ENCODE results near the gene CEP152. TPM values are rescaled to one million over a fixed set of nuclear protein-coding genes. Genes with fewer than 3 reads are reported as not detected.

Gene CEP152
- total and polyA plus RNA-seq, 2 experiments from 2014 or later, result 14.6 to 30.5 TPM

GRCh38 chr15:48834756-48835155, 23.9 kb upstream of the CEP152 start (continued):
- TF ChIP-seq, protein P1, sequence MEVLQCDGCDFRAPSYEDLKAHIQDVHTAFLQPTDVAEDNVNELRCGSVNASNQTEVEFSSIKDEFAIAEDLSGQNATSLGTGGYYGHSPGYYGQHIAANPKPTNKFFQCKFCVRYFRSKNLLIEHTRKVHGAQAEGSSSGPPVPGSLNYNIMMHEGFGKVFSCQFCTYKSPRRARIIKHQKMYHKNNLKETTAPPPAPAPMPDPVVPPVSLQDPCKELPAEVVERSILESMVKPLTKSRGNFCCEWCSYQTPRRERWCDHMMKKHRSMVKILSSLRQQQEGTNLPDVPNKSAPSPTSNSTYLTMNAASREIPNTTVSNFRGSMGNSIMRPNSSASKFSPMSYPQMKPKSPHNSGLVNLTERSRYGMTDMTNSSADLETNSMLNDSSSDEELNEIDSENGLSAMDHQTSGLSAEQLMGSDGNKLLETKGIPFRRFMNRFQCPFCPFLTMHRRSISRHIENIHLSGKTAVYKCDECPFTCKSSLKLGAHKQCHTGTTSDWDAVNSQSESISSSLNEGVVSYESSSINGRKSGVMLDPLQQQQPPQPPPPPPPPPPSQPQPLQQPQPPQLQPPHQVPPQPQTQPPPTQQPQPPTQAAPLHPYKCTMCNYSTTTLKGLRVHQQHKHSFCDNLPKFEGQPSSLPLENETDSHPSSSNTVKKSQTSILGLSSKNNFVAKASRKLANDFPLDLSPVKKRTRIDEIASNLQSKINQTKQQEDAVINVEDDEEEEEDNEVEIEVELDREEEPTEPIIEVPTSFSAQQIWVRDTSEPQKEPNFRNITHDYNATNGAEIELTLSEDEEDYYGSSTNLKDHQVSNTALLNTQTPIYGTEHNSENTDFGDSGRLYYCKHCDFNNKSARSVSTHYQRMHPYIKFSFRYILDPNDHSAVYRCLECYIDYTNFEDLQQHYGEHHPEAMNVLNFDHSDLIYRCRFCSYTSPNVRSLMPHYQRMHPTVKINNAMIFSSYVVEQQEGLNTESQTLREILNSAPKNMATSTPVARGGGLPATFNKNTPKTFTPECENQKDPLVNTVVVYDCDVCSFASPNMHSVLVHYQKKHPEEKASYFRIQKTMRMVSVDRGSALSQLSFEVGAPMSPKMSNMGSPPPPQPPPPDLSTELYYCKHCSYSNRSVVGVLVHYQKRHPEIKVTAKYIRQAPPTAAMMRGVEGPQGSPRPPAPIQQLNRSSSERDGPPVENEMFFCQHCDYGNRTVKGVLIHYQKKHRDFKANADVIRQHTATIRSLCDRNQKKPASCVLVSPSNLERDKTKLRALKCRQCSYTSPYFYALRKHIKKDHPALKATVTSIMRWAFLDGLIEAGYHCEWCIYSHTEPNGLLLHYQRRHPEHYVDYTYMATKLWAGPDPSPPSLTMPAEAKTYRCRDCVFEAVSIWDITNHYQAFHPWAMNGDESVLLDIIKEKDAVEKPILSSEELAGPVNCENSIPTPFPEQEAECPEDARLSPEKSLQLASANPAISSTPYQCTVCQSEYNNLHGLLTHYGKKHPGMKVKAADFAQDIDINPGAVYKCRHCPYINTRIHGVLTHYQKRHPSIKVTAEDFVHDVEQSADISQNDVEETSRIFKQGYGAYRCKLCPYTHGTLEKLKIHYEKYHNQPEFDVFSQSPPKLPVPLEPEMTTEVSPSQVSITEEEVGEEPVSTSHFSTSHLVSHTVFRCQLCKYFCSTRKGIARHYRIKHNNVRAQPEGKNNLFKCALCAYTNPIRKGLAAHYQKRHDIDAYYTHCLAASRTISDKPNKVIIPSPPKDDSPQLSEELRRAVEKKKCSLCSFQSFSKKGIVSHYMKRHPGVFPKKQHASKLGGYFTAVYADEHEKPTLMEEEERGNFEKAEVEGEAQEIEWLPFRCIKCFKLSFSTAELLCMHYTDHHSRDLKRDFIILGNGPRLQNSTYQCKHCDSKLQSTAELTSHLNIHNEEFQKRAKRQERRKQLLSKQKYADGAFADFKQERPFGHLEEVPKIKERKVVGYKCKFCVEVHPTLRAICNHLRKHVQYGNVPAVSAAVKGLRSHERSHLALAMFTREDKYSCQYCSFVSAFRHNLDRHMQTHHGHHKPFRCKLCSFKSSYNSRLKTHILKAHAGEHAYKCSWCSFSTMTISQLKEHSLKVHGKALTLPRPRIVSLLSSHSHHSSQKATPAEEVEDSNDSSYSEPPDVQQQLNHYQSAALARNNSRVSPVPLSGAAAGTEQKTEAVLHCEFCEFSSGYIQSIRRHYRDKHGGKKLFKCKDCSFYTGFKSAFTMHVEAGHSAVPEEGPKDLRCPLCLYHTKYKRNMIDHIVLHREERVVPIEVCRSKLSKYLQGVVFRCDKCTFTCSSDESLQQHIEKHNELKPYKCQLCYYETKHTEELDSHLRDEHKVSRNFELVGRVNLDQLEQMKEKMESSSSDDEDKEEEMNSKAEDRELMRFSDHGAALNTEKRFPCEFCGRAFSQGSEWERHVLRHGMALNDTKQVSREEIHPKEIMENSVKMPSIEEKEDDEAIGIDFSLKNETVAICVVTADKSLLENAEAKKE (CRISPR knock-in tag; IDR thresholded peaks at IDR 0.05), result no peak
- TF ChIP-seq ZNF114 (CRISPR knock-in tag; IDR thresholded peaks at IDR 0.05) (no peak), ZNF331 (CRISPR knock-in tag; IDR thresholded peaks at IDR 0.05; ENCODE audit: low read depth) (no peak), CTCF (conservative IDR thresholded peaks at IDR 0.05; ENCODE audit: low read depth in 2 of 2) (no peak), CREB1 (CRISPR knock-in tag; IDR thresholded peaks at IDR 0.05; ENCODE audit: low read depth) (no peak), EZH2 (IDR thresholded peaks at IDR 0.05; ENCODE audit: low read depth, unreplicated experiment) (no peak), NANOG (IDR thresholded peaks at IDR 0.05; ENCODE audit: borderline replicate concordance) (no peak)

Measured in GM23338 (cell line).